Karpas-422 (cell line): Measurements from ENCODE around the gene PTPRH. TPM values are rescaled to one million over a fixed set of nuclear protein-coding genes. Genes with fewer than 3 reads are reported as not detected.
A peak's percentile ranks its signal among the peaks of the same experiment; 100 is the strongest.
"Not testable (repeated sequence)": the region's sequence is repeated elsewhere in the genome, so short reads cannot be mapped to it uniquely, and the experiment has no call there.

Source experiments
- DNase-seq: peaks from one replicate; pipeline ENCODE4 v3.0.0-alpha.2; 2015
- H2AFZ ChIP-seq: fragments of 200-600 bp; sonication (generic); 2 replicates; pipeline ENCODE4 v1.6.1; 2014; ENCODE audit warnings: antibody characterized with exemption, low read length, mixed read lengths
- H3K27ac ChIP-seq: fragments of 200-600 bp; sonication (generic); 2 replicates; pipeline ENCODE4 v1.5.1; 2014; ENCODE audit warnings: mild to moderate bottlenecking, low read length, moderate library complexity
- H3K27me3 ChIP-seq: fragments of 200-600 bp; sonication (generic); 2 replicates; pipeline ENCODE4 v1.6.1; 2014; ENCODE audit warnings: low read length, mixed read lengths
- H3K36me3 ChIP-seq: fragments of 200-600 bp; sonication (generic); 2 replicates; pipeline ENCODE4 v1.6.1; 2014; ENCODE audit warnings: low read length, mixed read lengths; ENCODE audit not compliant: insufficient read depth
- H3K4me1 ChIP-seq: fragments of 200-600 bp; sonication (generic); 2 replicates; pipeline ENCODE4 v1.6.1; 2014; ENCODE audit warnings: mild to moderate bottlenecking, low read length, mixed read lengths
- H3K4me2 ChIP-seq: fragments of 200-600 bp; sonication (generic); 2 replicates; pipeline ENCODE4 v1.6.1; 2014; ENCODE audit warnings: low read length, low read depth, mild to moderate bottlenecking; ENCODE audit not compliant: poor library complexity, severe bottlenecking
- H3K4me3 ChIP-seq: fragments of 200-600 bp; sonication (generic); 2 replicates; pipeline ENCODE4 v1.5.1; 2014; ENCODE audit warnings: mild to moderate bottlenecking, antibody characterized with exemption, low read length, mixed read lengths
- H3K79me2 ChIP-seq: fragments of 200-600 bp; sonication (generic); 2 replicates; pipeline ENCODE4 v1.6.1; 2014; ENCODE audit warnings: mild to moderate bottlenecking, low read length, mixed read lengths
- H3K9ac ChIP-seq: fragments of 200-600 bp; sonication (generic); 2 replicates; pipeline ENCODE4 v1.6.0; 2014; ENCODE audit warnings: low read length
- H3K9me2 ChIP-seq: fragments of 200-600 bp; sonication (generic), shearing (Covaris generic); replicated peaks from 2 replicates; pipeline ENCODE4 v1.6.0; 2014; ENCODE audit warnings: mild to moderate bottlenecking, low read length, moderate library complexity; ENCODE audit not compliant: insufficient read depth
- H3K9me3 ChIP-seq: fragments of 300-700, 200-600 bp; sonication (generic); 2 replicates; pipeline ENCODE4 v1.6.1; 2014; ENCODE audit warnings: low read length, mixed read lengths
- H4K20me1 ChIP-seq: fragments of 200-600 bp; sonication (generic); 2 replicates; pipeline ENCODE4 v1.6.1; 2014; ENCODE audit warnings: mild to moderate bottlenecking, antibody characterized with exemption, low read length, low read depth; ENCODE audit not compliant: insufficient read depth
- total RNA-seq: library from RNA; depleted of rRNA; stranded (reverse); fragments of >200 nt; shearing (Covaris generic); gene quantifications from 2 replicates; pipeline ENCODE4 v1.2.3, GENCODE V29; 2014; ENCODE audit warnings: low replicate concordance

Gene PTPRH
- total RNA-seq, 1 experiment from 2014 or later, result 1.4 TPM

GRCh38 chr19:55209693-55210472, 582 bp upstream of the PTPRH start:
- Histone ChIP-seq H3K27ac (no peak overlapping the region), H3K9ac (no peak overlapping the region), H3K27me3 (no peaks in the 10 kb centered on the region)

GRCh38 chr19:55206664-55207500, 2.4 kb downstream of the PTPRH start:
- Histone ChIP-seq H3K4me2 (no peak overlapping the region), H3K27me3 (no peaks in the 10 kb centered on the region), H3K9me2 (no peaks in the 10 kb centered on the region), H3K9ac (no peak overlapping the region), H3K4me1 (peaks cover 12% of the 10 kb centered on the region), H3K79me2 (no peaks in the 10 kb centered on the region), H3K27ac (no peak overlapping the region), H2AFZ (no peak overlapping the region), H3K36me3 (no peaks in the 10 kb centered on the region), H3K4me3 (no peak overlapping the region), H3K9me3 (no peaks in the 10 kb centered on the region), H4K20me1 (0 out of 2 replicates have a peak, but pooled peaks cover 5% of the 10 kb centered on the region)
- peak; percentile 71 for DNase-seq

More at GRCh38 chr19:55209693-55210472, 582 bp upstream of the PTPRH start:
- Histone ChIP-seq H4K20me1 (0 out of 2 replicates have a peak, but pooled peaks cover 5% of the 10 kb centered on the region), H2AFZ (no peak overlapping the region), H3K36me3 (no peaks in the 10 kb centered on the region), H3K4me1 (peaks cover 12% of the 10 kb centered on the region), H3K4me3 (no peak overlapping the region), H3K9me2 (no peaks in the 10 kb centered on the region), H3K9me3 (no peaks in the 10 kb centered on the region), H3K4me2 (no peak overlapping the region), H3K79me2 (no peaks in the 10 kb centered on the region)
- no peak for DNase-seq

- H3K9ac ChIP-seq, H3K36me3 ChIP-seq, H4K20me1 ChIP-seq, DNase-seq, H3K27ac ChIP-seq, H3K79me2 ChIP-seq, H3K9me3 ChIP-seq, H3K4me1 ChIP-seq, H2AFZ ChIP-seq, H3K9me2 ChIP-seq, H3K27me3 ChIP-seq, H3K4me3 ChIP-seq, H3K4me2 ChIP-seq: not testable (repeated sequence)
Measured at GRCh38 chr19:55202199-55202598, 7.1 kb downstream of the PTPRH start.

GRCh38 chr19:55199620-55200204, 9.6 kb downstream of the PTPRH start:
- no peaks in the 10 kb centered on the region for H3K27me3 ChIP-seq
- no peak overlapping the region for H3K4me2 ChIP-seq
- H3K27ac ChIP-seq, result no peak overlapping the region
- no peak overlapping the region for H3K9ac ChIP-seq
- no peaks in the 10 kb centered on the region for H3K9me2 ChIP-seq
- no peak overlapping the region for H3K4me3 ChIP-seq
- no peak overlapping the region for H2AFZ ChIP-seq
- H4K20me1 ChIP-seq, result no peaks in the 10 kb centered on the region
- H3K36me3 ChIP-seq, result no peaks in the 10 kb centered on the region
- no peaks in the 10 kb centered on the region for H3K4me1 ChIP-seq
- no peaks in the 10 kb centered on the region for H3K9me3 ChIP-seq
- no peak for DNase-seq
- H3K79me2 ChIP-seq, result no peaks in the 10 kb centered on the region

- Histone ChIP-seq H3K4me2 (no peak overlapping the region), H3K9me2 (no peaks in the 10 kb centered on the region), H4K20me1 (no peaks in the 10 kb centered on the region), H3K27ac (no peak overlapping the region), H3K79me2 (no peaks in the 10 kb centered on the region), H3K36me3 (no peaks in the 10 kb centered on the region), H2AFZ (no peak overlapping the region), H3K27me3 (no peaks in the 10 kb centered on the region), H3K4me1 (no peaks in the 10 kb centered on the region), H3K9me3 (no peaks in the 10 kb centered on the region), H3K4me3 (no peak overlapping the region), H3K9ac (no peak overlapping the region)
- no peak for DNase-seq
Measured at GRCh38 chr19:55198651-55199050, 10.7 kb downstream of the PTPRH start.

- Histone ChIP-seq H4K20me1 (no peaks in the 10 kb centered on the region), H2AFZ (no peak overlapping the region), H3K9me2 (no peaks in the 10 kb centered on the region), H3K9me3 (no peaks in the 10 kb centered on the region), H3K27me3 (no peaks in the 10 kb centered on the region), H3K27ac (no peak overlapping the region), H3K4me3 (no peak overlapping the region), H3K79me2 (no peaks in the 10 kb centered on the region), H3K36me3 (no peaks in the 10 kb centered on the region), H3K4me2 (no peak overlapping the region), H3K9ac (no peak overlapping the region), H3K4me1 (no peaks in the 10 kb centered on the region)
- DNase-seq, result peak; percentile 88
Measured at GRCh38 chr19:55197528-55197927, 11.8 kb downstream of the PTPRH start.

GRCh38 chr19:55196803-55197202, 12.5 kb downstream of the PTPRH start:
- Histone ChIP-seq H3K79me2 (no peaks in the 10 kb centered on the region), H3K4me3 (no peak overlapping the region), H3K9ac (no peak overlapping the region), H3K9me2 (no peaks in the 10 kb centered on the region), H2AFZ (no peak overlapping the region), H3K27ac (no peak overlapping the region), H3K27me3 (no peaks in the 10 kb centered on the region), H4K20me1 (no peaks in the 10 kb centered on the region), H3K36me3 (no peaks in the 10 kb centered on the region), H3K4me2 (no peak overlapping the region), H3K4me1 (no peaks in the 10 kb centered on the region), H3K9me3 (no peaks in the 10 kb centered on the region)
- DNase-seq, result peak; percentile 71

GRCh38 chr19:55193481-55193880, 15.8 kb downstream of the PTPRH start:
- no peaks in the 10 kb centered on the region for H3K27me3 ChIP-seq
- H3K9ac ChIP-seq, result no peak overlapping the region
- no peak overlapping the region for H3K27ac ChIP-seq
- H3K9me3 ChIP-seq, result no peaks in the 10 kb centered on the region
- H3K79me2 ChIP-seq, result no peaks in the 10 kb centered on the region
- no peaks in the 10 kb centered on the region for H4K20me1 ChIP-seq
- DNase-seq, result no peak
- H3K4me2 ChIP-seq, result no peak overlapping the region
- H3K36me3 ChIP-seq, result no peaks in the 10 kb centered on the region
- no peaks in the 10 kb centered on the region for H3K9me2 ChIP-seq
- no peak overlapping the region for H3K4me3 ChIP-seq
- H2AFZ ChIP-seq, result no peak overlapping the region
- no peaks in the 10 kb centered on the region for H3K4me1 ChIP-seq
